GM12878 (cell line): ENCODE results near the gene CNDP1. TPM values are rescaled to one million over a fixed set of nuclear protein-coding genes. Genes with fewer than 3 reads are reported as not detected.

Experiments
- ATAC-seq: fragments of 200-7000 bp; cut with Tn5 transposase; 3 replicates; pipeline ENCODE4 v1.9.1; 2020; ENCODE audit warnings: mild to moderate bottlenecking, moderate library complexity
- Bru-seq: library from RNA; stranded (reverse); fragments of 400-500 nt; gene quantifications from one replicate; lab custom pipeline; 2021; lab: Mats Ljungman, UMichigan
- BruChase-seq, 2 experiments: library from RNA; stranded (reverse); fragments of 400-500 nt; gene quantifications; one replicate each; lab custom pipeline; 2021; lab: Mats Ljungman, UMichigan
- BruUV-seq: library from RNA; stranded (reverse); fragments of 400-500 nt; replicated peaks from 2 replicates; lab custom pipeline; 2021; lab: Mats Ljungman, UMichigan
- CTCF ChIA-PET: fragments of 300-600 bp; sonication (Branson Sonifier 250); formaldehyde crosslinking; extraction: SDS; loops from one replicate; lab custom pipeline; 2021; ENCODE audit warnings: inconsistent platforms; lab: Yijun Ruan, JAX
- POLR2A ChIA-PET: fragments of 350-600 bp; formaldehyde crosslinking; extraction: SDS; loops from one replicate; lab custom pipeline; 2021; ENCODE audit warnings: inconsistent platforms; lab: Charles Lee
- RAD21 ChIA-PET: fragments of 300-600 bp; sonication (Branson Sonifier 250); formaldehyde crosslinking; loops from one replicate; lab custom pipeline; 2023; ENCODE audit warnings: antibody characterized with exemption; ENCODE audit not compliant: unreplicated experiment; lab: Charles Lee
- SMC1A ChIA-PET: fragments of 300-600 bp; sonication (Branson Sonifier 250); formaldehyde crosslinking; loops from one replicate; lab custom pipeline; 2023; ENCODE audit not compliant: unreplicated experiment, uncharacterized antibody; lab: Charles Lee
- DNase-seq: peaks from one replicate; pipeline ENCODE4 v3.0.0-alpha.2; 2011; ENCODE audit warnings: low read depth, low spot score
- FAIRE-seq: peaks from 3 replicates; lab custom pipeline; 2011; peaks lifted over from hg19 to GRCh38; lab: Jason Lieb, UNC
- H2AFZ ChIP-seq: 2 replicates; pipeline ENCODE4 v1.6.0; 2011; ENCODE audit warnings: low read depth, low read length, control low read depth; ENCODE audit not compliant: control insufficient read depth
- H3K27ac ChIP-seq: 2 replicates; pipeline ENCODE4 v1.5.1; 2011; ENCODE audit warnings: control low read depth; ENCODE audit not compliant: control insufficient read depth, insufficient read depth
- H3K27me3 ChIP-seq, 2 experiments: replicated peaks in 1 of 2; 2 replicates each; pipeline versions ENCODE4 v1.6.0 to v1.6.1; 2011; ENCODE audit warnings: low read length in 1 of 2; ENCODE audit not compliant: control insufficient read depth in 2 of 2, insufficient read depth in 2 of 2
- H3K36me3 ChIP-seq, 2 experiments: 2 replicates each; pipeline ENCODE4 v1.5.1; 2011; ENCODE audit warnings: low read length in 1 of 2; ENCODE audit not compliant: control insufficient read depth in 2 of 2, insufficient read depth in 2 of 2
- H3K4me1 ChIP-seq: 2 replicates; pipeline ENCODE4 v1.6.1; 2011; ENCODE audit warnings: mild to moderate bottlenecking, low read length, moderate library complexity, mixed read lengths; ENCODE audit not compliant: control insufficient read depth, insufficient read depth
- H3K4me2 ChIP-seq: 2 replicates; pipeline ENCODE4 v1.6.0; 2011; ENCODE audit warnings: control low read depth; ENCODE audit not compliant: control insufficient read depth, insufficient read depth
- H3K4me3 ChIP-seq: fragments of 200-600 bp; sonication (generic); 2 replicates; pipeline ENCODE4 v1.5.1; 2016
- H3K79me2 ChIP-seq: 2 replicates; pipeline ENCODE4 v1.6.0; 2011; ENCODE audit warnings: low read length; ENCODE audit not compliant: control insufficient read depth, insufficient read depth
- H3K9ac ChIP-seq: 2 replicates; pipeline ENCODE4 v1.8.0; 2011; ENCODE audit warnings: low read length, control low read depth, mixed read lengths; ENCODE audit not compliant: control insufficient read depth, insufficient read depth
- H3K9me3 ChIP-seq: replicated peaks from 3 replicates; pipeline ENCODE4 v1.5.1; 2011; ENCODE audit warnings: mild to moderate bottlenecking, low read length; ENCODE audit not compliant: control insufficient read depth, insufficient read depth
- H4K20me1 ChIP-seq: 2 replicates; pipeline ENCODE4 v1.6.0; 2011; ENCODE audit not compliant: control insufficient read depth, insufficient read depth
- GABPA ChIP-seq: IDR thresholded peaks from 2 replicates; pipeline ENCODE4 v1.6.1; 2014; ENCODE audit warnings: antibody characterized with exemption, low read depth, mild to moderate bottlenecking, inconsistent platforms
- HCFC1 ChIP-seq: fragments of 150-350 bp; IDR thresholded peaks from 2 replicates; pipeline ENCODE4 v1.6.1; 2014; ENCODE audit warnings: low read length
- IKZF1 ChIP-seq: fragments of 450-650 bp; conservative IDR thresholded peaks from 2 replicates; pipeline ENCODE4 v1.6.1; 2017; ENCODE audit warnings: antibody characterized with exemption, mild to moderate bottlenecking
- MAX ChIP-seq: IDR thresholded peaks from 2 replicates; pipeline ENCODE4 v1.6.1; 2012; ENCODE audit warnings: low read depth, low read length, improper control_type of control experiment
- MTA2 ChIP-seq: fragments of 450-650 bp; IDR thresholded peaks from 2 replicates; pipeline ENCODE4 v1.6.1; 2016; ENCODE audit warnings: low read depth, mild to moderate bottlenecking, moderate library complexity
- MTA3 ChIP-seq: IDR thresholded peaks from 2 replicates; pipeline ENCODE4 v1.6.1; 2012; ENCODE audit warnings: low read length, inconsistent platforms, borderline replicate concordance
- MYB ChIP-seq: fragments of 150-350 bp; IDR thresholded peaks from 2 replicates; pipeline ENCODE4 v1.6.1; 2014; ENCODE audit warnings: mild to moderate bottlenecking, low read depth, low read length, borderline replicate concordance
- NFYA ChIP-seq: IDR thresholded peaks from 2 replicates; pipeline ENCODE4 v1.6.1; 2011; ENCODE audit warnings: low read depth, mild to moderate bottlenecking, low read length, improper control_type of control experiment, borderline replicate concordance
- YBX1 ChIP-seq: fragments of 450-650 bp; IDR thresholded peaks from 2 replicates; pipeline ENCODE4 v1.6.1; 2016; ENCODE audit warnings: antibody characterized with exemption
- ZNF592 ChIP-seq: fragments of 450-650 bp; IDR thresholded peaks from 2 replicates; pipeline ENCODE4 v1.6.1; 2017; ENCODE audit warnings: mild to moderate bottlenecking, moderate library complexity
- WGBS: methylation state at CpG from one replicate; pipeline ENCODE4 v1.1.6; 2016; ENCODE audit warnings: low lambda C conversion rate; ENCODE audit not compliant: insufficient replicate concordance, insufficient coverage; ENCODE audit errors: missing lambda C conversion rate; 5-methylcytosine and 5-hydroxymethylcytosine counted together
- in situ Hi-C: fragments of 300-500 bp; cut with MboI; formaldehyde crosslinking; loops from 9 replicates; pipeline ENCODE4 v1.14.3; 2018; ENCODE audit warnings: mixed read lengths
- intact Hi-C: fragments of 100-400 bp; cut with micrococcal nuclease; formaldehyde crosslinking; loops from one replicate; pipeline ENCODE4 v1.14.2; 2022; ENCODE audit not compliant: unreplicated experiment
- long read RNA-seq, 2 experiments: library from polyadenylated mRNA; unstranded; transcript quantifications; one replicate each; pipeline ENCODE4 v2.0.0, GENCODE V29; 2019 to 2020
- polyA minus RNA-seq, 3 experiments: library from RNA; depleted of rRNA, polyadenylated mRNA; stranded (reverse); fragments of >200 nt; gene quantifications; 2 replicates each; pipeline ENCODE4 v1.2.3, GENCODE V29; 2011
- polyA plus RNA-seq, 11 experiments: library from polyadenylated mRNA; depleted of rRNA in 4 of 11; unstranded in 6 of 11; stranded (reverse) in 5 of 11; fragments of >200 nt; fragmentation: Nextera tagmentation in 4 of 11; fragmentation: Illumina TruSeq in 1 of 11; extraction: Ambion mirVana in 4 of 11; extraction: Trizol in 1 of 11; gene quantifications; 1 replicate in 1 of 11; 2 replicates in 10 of 11; pipeline versions ENCODE4 v1.2.1 to v1.2.3, GENCODE V29; 2011 to 2016; ENCODE audit warnings: inconsistent platforms in 2 of 11, missing spikeins in 2 of 11, low read depth in 1 of 11
- total RNA-seq, 4 experiments: library from RNA; depleted of rRNA in 3 of 4; stranded (reverse); fragments of >200 nt in 3 of 4; fragmentation: Illumina TruSeq in 1 of 4; extraction: Trizol in 1 of 4; gene quantifications; 2 replicates each; pipeline versions ENCODE4 v1.2.1 to v1.2.3, GENCODE V29; 2013 to 2021
- TF ChIP-seq, protein P1 (sequence below): IDR thresholded peaks from 2 replicates; pipeline ENCODE4 v1.6.1; 2012; ENCODE audit warnings: low read length, inconsistent platforms
- TF ChIP-seq, protein P2 (sequence below): fragments of 450-650 bp; IDR thresholded peaks from 2 replicates; pipeline ENCODE4 v1.6.1; 2017; ENCODE audit warnings: low read depth, mild to moderate bottlenecking, moderate library complexity

CNDP1 gene
- 0.39 TPM in 1 of 2 replicates, not detected in the other for total RNA-seq (2013; cell fraction: nucleolus; rRNA removed)
- total RNA-seq (2014; rRNA removed): not detected in 2 replicates
- not detected in 2 replicates for total RNA-seq (2014; rRNA removed; fragmentation: Illumina TruSeq; extraction: Trizol)
- total RNA-seq (2021): not detected in 2 replicates
- not detected for polyA plus RNA-seq (2011; ENCODE audit: low read depth)
- polyA plus RNA-seq (2011; rRNA removed): not detected in 2 replicates
- 0.09 TPM in 1 of 2 replicates, not detected in the other for polyA plus RNA-seq (2011; cell fraction: cytosol; rRNA removed)
- 0.28 and 0.42 TPM in 2 replicates for polyA plus RNA-seq (2011; cell fraction: nucleus; rRNA removed)
- 0.03 and 0.11 TPM in 2 replicates for polyA plus RNA-seq (2012)
- polyA plus RNA-seq (2014; fragmentation: Illumina TruSeq; extraction: Trizol): 0.04 TPM in 1 of 2 replicates, not detected in the other
- polyA plus RNA-seq (2014; fragmentation: Nextera tagmentation; extraction: Ambion mirVana): not detected
- not detected in 2 replicates for polyA plus RNA-seq (2014; rRNA removed)
- polyA plus RNA-seq (2016; fragmentation: Nextera tagmentation; extraction: Ambion mirVana): under 1 TPM in 1 of 2 experiments, not detected in 1; 0.05 TPM
- polyA minus RNA-seq (2011; rRNA and poly(A)+ RNA removed): not detected in 2 replicates
- not detected in 2 replicates for polyA minus RNA-seq (2011; cell fraction: cytosol; rRNA and poly(A)+ RNA removed)
- not detected in 2 replicates for polyA minus RNA-seq (2011; cell fraction: nucleus; rRNA and poly(A)+ RNA removed)
- Bru-seq, nascent RNA: percentile 37 among the genes with signal in this experiment
- percentile 40 among the genes with signal in this experiment for BruChase-seq, experiment 1, labeled RNA remaining after a 6-hour chase
- percentile 43 among the genes with signal in this experiment for BruChase-seq, experiment 2, labeled RNA remaining after a 2-hour chase
- long read RNA-seq, experiment 1: 0 reads
- long read RNA-seq, experiment 2: 0 reads

DNA sequence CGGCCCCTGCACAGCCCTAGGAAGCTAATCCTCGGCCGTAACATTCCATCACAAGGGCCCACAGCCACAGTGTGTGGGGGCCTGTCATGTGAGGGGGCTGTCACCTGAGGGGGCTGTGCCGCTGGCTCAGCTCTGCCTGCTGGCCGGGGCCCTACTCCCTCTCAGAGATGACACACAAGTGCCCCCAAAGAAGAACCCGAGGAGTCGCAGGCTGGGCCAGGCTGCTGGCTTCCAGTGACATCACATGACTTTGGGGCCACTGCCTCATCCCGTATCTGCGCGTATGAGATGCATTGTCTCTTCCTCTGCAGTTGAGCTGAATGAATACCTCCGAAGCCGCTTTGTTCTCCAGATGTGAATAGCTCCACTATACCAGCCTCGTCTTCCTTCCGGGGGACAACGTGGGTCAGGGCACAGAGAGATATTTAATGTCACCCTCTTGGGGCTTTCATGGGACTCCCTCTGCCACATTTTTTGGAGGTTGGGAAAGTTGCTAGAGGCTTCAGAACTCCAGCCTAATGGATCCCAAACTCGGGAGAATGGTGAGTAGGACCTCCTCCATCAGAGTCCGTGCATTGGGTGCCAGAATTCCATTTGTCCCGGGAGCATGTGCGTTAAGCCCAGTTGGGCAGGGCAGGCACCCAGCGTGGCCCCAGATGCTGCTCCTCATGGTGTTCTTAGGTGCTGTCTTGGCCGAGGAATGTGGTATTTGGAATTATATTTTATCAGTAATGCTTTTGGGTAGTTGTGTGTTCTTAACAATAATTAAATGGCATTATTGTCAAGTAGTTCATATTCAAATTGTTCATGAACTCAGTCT, at the start of gene CNDP1:
Gene CNDP1 (plus strand): TSS at position 351 of the 820 bp plus-strand sequence. CDS start 168 bp downstream, at position 519.
- ChIA-PET RAD21 (no interaction called here), CTCF (no interaction called here), POLR2A (no interaction called here), SMC1A (no interaction called here)
- H3K27ac ChIP-seq: no peak within 1 kb of the TSS
- no peak for FAIRE-seq
- in situ Hi-C loops: no loop called here
- intact Hi-C loops: no loop called here
- H3K9ac ChIP-seq: no peak within 1 kb of the TSS
- no peak for ATAC-seq
- no peaks in the 10 kb centered on the region; the same call in 2 of the 3 replicates for H3K9me3 ChIP-seq
- H3K4me2 ChIP-seq: peak within 1 kb of the TSS; percentile 32; the same call in 1 of the 2 replicates
- WGBS: 66% methylated on average over 21 of the region's 21 CpGs
- no peak within 1 kb of the TSS for H2AFZ ChIP-seq
- H4K20me1 ChIP-seq: no peaks in the 10 kb centered on the region
- no peak within 1 kb of the TSS for H3K4me3 ChIP-seq
- no peaks in the 10 kb centered on the region for H3K36me3 ChIP-seq
- DNase-seq: no peak
- H3K27me3 ChIP-seq: no peaks in the 10 kb centered on the region; a peak in 1 of 4 replicates
- H3K79me2 ChIP-seq: no peaks in the 10 kb centered on the region
- no TSS peak for BruUV-seq
- H3K4me1 ChIP-seq: peaks cover 5% of the 10 kb centered on the region
- no peak for TF ChIP-seq MYB
- no peak for TF ChIP-seq NFYA
- no peak for TF ChIP-seq ZNF592
- TF ChIP-seq, protein P1, sequence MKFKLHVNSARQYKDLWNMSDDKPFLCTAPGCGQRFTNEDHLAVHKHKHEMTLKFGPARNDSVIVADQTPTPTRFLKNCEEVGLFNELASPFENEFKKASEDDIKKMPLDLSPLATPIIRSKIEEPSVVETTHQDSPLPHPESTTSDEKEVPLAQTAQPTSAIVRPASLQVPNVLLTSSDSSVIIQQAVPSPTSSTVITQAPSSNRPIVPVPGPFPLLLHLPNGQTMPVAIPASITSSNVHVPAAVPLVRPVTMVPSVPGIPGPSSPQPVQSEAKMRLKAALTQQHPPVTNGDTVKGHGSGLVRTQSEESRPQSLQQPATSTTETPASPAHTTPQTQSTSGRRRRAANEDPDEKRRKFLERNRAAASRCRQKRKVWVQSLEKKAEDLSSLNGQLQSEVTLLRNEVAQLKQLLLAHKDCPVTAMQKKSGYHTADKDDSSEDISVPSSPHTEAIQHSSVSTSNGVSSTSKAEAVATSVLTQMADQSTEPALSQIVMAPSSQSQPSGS: no peak
- TF ChIP-seq GABPA: no peak
- no peak for TF ChIP-seq MAX
- TF ChIP-seq HCFC1: no peak
- TF ChIP-seq MTA2: no peak
- no peak for TF ChIP-seq MTA3
- no peak for TF ChIP-seq YBX1
- TF ChIP-seq IKZF1: no peak
- TF ChIP-seq, protein P2, sequence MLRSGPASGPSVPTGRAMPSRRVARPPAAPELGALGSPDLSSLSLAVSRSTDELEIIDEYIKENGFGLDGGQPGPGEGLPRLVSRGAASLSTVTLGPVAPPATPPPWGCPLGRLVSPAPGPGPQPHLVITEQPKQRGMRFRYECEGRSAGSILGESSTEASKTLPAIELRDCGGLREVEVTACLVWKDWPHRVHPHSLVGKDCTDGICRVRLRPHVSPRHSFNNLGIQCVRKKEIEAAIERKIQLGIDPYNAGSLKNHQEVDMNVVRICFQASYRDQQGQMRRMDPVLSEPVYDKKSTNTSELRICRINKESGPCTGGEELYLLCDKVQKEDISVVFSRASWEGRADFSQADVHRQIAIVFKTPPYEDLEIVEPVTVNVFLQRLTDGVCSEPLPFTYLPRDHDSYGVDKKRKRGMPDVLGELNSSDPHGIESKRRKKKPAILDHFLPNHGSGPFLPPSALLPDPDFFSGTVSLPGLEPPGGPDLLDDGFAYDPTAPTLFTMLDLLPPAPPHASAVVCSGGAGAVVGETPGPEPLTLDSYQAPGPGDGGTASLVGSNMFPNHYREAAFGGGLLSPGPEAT: no peak
